HG02885 (cell line): ENCODE results near the gene IQSEC1.

Source experiments
- ATAC-seq: cut with Tn5 transposase; IDR thresholded peaks from one replicate; pipeline ENCODE4 v1.9.1; 2021; ENCODE audit warnings: mild to moderate bottlenecking; ENCODE audit not compliant: unreplicated experiment, poor library complexity

Gene IQSEC1

DNA sequence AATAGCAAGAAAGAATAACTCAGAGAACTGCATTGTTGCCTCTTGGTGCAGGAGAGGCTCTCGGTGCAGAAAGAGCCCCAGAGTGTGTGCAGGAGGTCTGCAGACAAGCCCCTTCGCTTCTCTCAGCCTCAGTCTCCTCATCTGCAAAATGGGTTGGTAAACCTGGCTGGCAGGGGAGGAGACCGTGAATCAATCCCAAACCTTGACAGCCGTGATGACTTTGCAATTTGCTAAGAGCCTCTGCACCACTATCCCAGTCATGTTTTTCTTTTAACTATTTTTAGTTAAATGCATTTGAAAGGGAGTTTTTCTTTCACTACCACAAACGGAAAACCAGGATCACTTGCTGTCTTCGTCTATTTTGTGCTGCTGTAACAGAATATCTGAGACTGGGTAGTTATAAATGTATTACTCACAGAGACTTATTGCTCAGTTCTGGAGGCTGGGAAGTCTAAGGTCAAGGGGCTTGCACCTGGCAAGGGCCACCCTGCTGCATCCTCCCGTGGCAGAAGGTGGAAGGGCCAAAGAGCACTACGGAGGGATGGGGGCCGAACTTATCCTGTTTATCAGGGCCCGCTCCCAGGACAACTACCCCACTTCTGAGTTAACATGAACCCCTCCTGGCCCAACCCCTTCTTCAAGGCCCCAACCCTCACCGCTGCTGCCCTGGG lies 14.2 kb upstream of the IQSEC1 start:
- ATAC-seq, result no peak

DNA sequence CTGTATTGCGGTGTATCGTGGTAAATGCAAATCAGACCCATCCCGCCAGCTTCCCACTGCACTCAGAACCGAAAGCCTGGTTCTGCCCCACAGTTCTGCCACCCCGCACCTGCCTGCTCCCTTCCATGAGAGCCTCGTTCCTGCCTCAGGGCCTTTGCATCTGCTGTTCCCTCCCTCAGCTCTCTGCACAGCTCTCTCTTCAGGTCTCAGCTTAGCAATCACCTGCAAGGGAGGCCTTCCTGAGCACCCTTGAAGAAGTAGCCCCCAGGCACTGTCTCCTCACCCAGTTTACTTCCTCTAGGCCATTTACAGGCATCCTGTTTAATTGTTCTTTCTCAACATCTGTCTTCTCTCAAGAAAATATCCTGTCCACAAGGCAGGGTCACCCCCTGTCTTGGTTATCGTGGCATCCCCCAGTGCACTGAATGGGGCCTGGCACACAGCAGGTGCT lies 13.3 kb upstream of the IQSEC1 start:
- ATAC-seq, result no peak

DNA sequence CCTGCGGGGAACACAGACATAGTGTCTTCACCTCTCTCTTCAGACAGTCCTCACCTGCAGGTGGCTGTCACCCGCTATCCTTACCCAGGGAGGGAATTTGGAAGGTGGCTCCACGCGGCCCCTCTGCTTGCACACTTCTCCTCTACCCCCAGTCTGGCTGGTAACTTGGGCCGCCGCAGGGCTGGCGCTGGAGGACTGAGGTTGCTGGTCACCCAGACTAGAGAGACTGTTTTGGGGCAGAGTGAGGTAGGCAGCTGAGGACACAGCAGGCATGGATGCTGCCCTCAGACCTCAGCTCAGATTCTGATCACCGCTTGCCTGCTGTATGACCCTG lies 12.6 kb upstream of the IQSEC1 start:
- no peak for ATAC-seq

DNA sequence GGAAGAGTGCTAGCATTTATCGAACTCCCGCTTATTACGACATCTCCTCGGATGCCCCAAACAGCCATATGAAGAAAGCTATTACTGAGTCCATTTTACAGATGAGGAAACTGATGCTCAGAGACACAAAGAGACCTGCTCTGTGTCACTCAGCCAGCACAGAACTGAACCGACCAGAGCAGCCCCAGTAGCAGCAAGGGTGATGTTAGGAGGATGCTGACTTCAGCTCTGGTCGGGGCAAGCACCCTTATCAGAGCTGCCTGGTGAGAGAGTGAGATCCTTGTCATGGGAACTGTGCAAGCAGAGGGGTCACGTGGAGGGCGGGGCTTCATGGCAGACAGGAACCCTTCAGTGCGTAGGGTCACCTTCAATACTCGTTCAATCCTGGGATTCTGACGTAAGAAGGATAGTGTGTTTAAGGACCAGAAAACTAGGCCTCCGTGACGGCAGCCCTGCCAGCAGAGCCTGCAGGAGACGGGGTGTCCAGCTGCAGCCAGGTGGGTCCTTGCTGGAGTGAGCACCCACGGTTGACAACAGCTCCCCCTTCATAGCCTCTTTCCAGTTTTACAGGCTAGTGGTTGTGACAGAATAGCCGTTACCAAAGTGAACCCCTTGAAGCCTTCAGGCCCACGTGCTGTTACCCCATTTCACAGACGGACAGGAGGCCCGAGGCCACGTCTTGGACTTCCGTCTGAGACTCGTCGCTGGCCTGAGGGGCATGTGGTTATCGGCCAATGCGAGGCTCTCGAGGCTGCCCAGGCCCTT lies 12.0 kb upstream of the IQSEC1 start:
- ATAC-seq, result no peak

DNA sequence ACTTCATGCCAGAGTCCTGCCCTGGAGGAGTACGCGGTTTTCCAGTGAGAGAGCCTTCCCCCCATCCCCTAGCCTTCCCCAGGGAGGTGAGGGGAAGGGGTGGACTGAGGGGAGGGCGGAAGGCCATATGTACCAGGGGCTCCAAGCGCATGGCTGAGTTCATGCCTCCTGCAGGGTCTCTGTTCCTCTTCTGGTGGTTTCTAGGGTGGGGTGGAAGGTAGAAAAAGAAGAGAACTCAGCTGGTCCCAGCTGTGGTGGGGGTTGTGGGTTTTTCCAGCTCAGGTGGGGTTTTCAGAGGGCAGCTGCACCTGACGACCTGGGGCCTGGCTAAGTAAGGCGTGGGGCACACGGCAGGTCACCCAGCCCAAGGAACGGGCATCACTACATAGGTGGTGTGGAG lies 10.7 kb upstream of the IQSEC1 start:
- peak; percentile 65 for ATAC-seq

DNA sequence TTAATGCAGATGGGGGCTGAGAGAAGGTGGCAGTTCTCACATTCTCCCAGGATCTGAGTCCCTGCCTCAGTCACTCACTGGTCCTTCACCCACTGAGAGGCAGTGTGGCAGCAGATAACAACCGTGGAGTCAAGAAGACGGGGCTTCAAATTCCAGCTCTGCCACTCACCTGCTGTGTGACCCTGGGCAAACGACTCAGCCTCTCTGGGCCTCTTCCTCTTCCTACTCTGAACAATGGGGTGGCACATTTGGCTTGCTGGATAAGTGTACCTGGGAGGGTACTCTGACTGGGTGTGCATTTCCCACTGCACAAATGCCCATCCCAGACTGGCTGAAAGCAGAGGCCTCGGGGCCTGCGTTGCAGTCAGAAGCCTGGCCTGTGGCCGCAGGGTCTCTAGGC lies 10.0 kb upstream of the IQSEC1 start:
- no peak for ATAC-seq

DNA sequence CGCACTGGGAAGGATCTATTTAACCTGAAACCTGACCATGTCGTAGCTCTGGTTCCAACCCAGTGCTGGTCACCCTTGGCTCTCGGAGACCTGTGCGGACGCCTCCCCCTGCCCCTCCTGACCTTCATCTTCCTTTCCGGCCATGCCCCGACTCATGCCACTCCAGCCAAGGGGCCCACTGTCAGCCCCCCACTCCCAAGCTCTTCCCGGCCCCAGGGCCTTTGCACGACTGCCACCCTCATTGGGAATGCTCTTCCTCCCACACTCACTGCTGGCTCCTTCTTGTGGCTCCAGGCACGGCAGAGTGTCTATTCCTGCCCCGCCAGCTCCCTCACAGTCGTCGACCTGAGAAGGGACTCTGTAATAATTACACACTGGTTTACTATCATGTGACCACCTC lies 9.4 kb upstream of the IQSEC1 start:
- ATAC-seq, result no peak

DNA sequence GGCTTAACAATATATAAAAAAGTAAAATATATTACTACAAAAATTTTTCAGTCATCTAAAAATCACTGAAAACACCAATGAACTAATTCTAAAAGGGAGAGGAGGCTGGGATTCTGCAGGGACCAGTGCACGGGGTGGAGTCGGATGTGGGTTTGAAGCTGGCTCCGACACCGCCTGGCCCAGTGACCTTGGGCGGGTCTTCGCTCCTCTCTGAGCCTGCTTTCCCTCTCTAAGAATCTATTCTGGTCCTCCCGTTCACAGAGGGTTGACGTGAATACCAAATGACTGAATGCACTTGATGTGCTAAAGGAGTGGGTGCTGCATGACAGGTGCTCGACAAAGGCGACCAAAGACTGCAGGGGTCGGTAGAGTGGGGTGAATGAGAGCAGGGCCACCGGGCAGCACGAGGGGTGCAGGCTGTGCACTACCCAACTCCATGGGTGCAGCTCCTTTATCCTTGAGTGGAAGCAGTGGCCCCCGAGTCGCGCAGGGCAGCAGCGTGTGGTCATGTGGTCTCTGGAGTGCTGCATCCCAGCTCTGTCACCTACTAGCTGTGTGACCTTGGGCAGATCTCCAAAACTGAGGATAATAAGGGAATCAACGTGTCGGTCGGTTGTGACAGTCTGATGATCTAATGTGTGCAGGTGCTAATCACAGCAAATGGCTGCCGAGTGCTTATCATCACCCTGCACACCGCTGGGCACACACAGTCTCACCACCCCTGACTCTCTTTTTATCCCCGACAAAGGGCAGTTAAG lies 8.6 kb upstream of the IQSEC1 start:
- no peak for ATAC-seq

DNA sequence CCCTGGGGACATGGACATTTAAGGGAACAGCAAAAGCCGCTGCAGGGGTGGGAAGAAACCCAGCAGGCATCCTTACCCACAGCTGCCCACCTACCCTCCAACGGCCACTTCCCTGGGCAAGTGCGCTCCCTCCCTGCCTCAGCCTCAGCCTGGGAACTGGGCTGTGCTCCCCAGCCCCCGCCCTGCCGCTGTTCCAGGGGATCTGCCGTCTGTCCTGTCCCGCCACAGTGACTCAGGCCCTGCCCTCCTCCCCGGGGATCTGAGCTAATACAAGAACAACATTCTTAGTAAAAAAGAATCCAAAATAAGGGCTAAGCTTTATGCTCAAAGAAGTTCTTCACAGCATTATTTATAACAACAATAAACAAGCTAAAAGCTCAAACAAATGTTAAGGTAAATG lies 7.4 kb upstream of the IQSEC1 start:
- no peak for ATAC-seq

DNA sequence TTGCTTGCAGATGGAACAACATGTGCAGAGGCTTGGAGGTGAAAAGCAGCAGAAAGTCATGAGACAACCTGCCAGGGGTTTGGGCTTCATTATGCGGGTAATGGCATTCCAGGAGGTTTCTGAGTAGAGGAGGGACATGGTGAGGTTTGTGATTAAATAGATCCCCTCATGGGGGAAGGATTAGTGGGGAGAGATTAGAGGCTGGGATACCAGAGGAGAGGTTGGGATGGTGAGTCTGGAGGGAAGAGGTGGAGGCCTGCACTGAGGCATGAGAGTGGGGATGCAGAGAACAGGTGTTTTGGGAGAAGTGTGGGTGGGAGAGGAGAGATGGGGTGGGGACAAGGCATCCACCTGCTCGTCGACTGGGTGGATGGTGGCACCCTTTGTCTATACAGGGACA lies 6.8 kb upstream of the IQSEC1 start:
- ATAC-seq, result no peak

DNA sequence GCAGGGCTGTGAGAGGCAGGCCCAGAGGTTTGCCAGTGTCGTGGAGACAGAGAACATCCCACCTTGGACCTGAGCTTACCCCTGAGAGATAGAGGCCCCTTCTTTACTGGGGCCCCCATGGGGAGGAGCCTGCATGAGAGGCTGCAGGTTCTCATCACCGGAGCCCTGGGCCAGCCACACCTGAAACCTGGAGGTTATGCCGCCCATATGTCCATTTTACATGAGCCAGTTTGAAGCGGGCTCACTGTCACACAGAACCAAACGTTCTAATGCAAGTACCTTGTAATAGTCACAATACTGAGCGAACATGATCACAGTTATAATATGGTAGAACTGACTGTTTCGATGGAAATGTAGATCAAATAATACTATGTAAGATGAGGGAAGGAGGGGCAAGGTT lies 6.3 kb upstream of the IQSEC1 start:
- no peak for ATAC-seq

DNA sequence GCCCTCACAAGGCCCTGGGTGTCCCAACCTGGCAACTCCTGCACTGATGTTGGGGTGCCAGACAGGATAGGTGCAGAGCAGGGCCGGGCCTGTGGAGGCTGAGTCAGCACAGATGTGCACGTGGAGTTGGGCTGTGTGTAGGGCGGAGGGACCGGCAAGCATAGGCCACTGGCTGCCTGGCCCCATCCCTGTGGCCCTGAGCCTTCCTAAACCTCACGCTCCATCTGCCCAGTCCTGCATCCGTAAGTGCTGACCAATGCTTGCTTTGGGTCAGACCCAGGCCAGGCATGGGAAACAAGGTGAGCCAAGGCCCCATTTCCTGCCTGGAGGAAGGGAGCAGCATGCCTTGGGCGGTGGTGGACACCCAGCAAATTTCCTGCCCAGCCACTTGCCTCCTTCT lies 5.8 kb upstream of the IQSEC1 start:
- ATAC-seq, result no peak

DNA sequence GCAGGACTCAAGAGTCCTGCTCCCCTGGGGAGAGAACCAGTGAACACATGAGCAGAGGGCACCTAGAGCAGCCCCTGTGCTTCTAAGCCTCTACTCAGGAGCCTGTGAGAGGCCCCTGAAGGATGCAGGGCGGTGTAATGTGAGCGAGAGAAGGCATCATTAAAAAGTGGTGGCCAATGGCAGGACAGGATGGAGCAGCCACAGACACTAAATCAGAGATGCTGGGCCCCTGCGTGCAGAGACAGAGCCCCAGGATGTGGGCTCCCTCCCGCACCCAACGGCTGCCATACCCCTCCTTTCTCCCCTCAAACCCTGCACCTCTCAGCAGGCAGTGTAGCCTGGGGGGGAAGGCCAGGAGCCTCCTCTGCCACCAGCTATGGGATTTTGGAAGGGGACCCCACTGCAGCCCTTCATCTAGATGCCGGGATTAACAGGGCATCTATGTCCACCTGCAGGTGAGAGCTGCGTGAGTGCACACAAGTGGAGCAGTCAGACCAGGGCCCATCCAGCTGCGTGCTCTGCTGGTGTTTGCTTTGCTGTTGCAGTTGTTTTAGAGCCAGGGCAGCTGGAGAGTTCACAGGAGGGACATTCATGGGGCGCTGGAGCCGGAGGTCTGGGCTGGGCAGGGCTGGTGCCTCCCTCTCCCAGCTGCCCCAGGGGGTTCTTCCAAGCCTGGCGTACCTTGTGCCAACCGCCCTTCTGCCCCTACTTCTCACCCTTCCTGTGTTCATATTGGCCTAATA lies 5.1 kb upstream of the IQSEC1 start:
- no peak for ATAC-seq

DNA sequence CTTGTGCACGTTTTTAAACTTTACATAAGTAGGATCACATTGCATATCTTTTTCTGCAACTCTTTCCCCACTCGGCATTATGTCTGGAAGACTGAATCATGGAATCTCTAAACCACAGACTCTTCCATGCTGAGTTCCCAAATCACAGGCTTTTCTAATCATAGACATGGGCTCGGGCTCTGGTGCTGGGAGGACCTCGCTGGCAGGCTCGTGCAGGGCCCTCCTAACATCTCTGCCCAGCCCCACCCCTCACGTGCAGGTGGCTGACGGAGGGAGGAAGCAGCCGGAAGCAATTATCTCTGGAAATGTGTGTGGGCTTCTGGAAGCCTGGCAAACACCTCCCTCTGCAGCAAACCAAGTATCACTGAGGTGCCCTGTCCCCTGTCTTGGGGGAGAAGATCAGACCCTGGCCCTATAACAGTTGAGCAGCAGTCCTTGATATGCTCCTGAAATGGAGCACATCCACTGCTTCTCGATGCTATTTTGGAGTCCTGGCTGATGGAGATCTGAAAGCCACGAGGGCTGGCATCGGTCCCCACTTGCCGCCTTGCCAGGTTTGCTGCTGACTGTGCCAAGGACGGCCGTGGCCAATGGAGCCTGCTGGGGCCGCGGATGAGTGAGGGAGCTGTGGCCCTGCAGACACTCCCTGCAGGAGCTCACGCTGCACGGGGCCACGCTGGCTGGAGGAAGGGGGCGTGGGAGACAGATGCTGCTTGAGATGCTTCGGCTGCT lies 4.4 kb upstream of the IQSEC1 start:
- ATAC-seq, result no peak

DNA sequence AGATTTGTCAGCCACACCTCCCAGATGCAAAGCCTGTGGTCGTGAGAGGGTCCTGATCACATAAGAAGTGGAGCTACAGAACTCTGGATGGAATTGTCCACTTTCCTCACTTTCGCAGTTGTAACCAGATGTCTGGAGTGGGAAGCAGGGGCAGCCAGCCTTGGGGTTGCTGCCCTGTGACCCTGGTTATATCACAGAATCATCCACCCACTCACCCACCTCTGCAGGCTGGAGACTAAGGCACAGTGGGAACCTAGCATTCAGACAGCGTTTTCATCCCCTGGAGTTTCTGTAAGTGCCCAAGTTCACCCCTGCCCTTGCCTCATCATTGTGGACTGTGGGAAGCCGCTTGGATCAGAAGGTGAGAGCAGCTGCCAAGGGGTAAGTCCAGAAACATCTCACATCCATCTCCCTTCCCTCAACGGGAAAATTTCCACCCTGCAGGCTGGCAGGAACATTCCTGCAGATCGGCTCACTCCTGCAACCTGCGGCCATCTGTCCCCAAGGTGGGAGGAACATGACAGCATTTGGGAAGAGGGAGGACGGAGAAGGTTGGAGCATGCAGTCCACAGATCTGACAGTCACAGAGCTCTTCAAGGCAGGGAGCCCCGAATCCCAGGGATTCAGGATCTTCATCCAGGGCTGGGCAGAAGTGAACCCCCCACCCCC lies 2.9 kb upstream of the IQSEC1 start:
- ATAC-seq, result no peak

DNA sequence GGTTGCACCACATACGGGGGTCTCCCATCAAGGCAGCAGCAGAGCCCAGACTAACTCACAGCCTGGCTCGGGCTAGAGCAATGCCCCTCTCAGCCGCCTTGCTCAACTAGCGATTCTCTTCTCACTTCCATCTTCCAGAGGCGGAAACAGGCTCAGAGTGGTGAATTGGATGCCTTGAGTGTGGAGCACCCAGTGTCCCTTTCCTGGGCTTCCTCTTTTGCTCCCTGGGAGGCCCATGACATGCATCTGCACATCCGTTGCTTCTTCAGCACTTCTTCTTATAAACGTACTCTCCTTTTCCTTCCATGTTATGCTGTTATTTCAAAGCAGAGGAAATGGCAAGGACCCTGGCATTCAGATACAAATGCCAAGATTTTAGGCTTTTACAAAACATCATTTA lies 2.1 kb upstream of the IQSEC1 start:
- no peak for ATAC-seq

DNA sequence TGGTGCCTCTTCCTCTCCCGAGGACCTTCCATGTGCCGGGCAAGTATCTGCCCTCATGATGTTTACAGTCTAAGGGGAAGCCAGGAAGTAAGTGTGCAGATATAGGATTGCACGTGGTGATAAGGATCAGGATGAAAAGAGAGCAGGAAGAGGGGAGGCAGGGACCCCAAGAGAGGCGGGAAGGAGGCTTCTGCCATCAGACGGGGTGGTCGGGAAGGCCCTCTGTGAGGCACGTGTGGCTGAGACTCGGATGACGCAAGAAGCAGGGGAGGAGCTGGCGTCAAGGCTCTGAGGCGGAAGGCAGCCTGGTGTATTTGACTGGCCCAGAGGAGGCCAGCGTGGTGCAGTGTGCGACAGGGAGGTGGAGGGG lies 762 bp upstream of the IQSEC1 start:
- ATAC-seq, result no peak

DNA sequence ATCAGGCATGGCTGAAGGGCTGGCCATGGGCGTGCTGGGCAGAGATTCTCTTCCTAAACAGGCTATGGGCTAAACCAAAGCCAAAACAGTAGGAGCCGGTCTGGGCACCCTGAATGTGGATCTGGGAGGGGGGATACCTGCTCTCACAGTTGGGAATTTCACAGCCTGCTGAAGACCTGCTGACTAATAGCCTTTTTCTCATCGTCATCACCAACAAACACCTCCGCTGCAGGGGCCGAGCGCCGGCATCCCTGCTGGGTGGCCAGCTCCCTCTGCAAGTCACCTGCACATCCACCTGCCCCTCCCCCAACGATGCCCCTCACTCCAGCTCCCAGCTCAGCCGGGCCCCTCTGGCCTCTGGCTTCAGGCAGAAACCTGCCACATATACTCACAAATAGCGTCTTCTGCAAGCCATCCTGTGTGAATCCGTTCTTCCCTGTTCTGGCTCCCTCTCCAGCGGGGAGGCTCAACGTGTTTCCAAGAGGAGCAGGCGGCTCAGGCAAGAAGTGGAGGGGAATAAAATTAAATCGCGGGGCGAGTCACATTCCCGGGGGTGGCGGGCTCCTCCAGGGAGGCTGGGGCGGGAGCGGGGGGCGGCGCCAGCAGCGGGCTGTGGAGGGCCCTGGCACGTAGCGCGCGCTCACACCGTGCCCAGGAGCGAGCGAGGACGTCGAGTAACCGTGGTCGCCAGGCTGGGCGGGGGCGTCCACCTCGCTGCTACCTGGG lies 466 bp downstream of the IQSEC1 start:
- ATAC-seq, result peak; percentile 18

DNA sequence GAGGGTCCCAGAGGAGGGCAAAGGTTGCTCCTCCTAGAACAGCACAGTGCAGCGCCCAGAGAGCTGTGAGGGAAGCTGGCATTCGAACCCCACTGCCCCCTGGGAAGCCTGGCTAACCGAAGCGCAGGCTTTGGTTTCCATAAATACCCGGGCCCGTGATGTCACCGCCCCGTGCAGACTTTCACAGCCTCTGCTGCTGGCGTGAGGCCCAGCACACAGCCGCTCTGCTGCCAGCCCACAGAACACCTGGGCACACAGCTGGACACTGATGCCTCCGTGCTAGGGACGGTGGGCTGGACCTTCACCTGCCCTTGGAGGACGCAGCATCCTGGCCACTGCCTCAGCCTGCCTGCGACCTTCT lies 1.0 kb downstream of the IQSEC1 start:
- ATAC-seq, result peak; percentile 61
